ENCODE results near the gene PANK4.

GRCh38 chr1:2541619-2542245 lies 15.3 kb upstream of the PANK4 start:
- TF ChIP-seq CTCF (IDR thresholded peaks at IDR 0.05; ENCODE audit: poor library complexity) (no peak), EZH2phosphoT487 (IDR thresholded peaks at IDR 0.05; ENCODE audit: low read depth, severe bottlenecking, unreplicated experiment) (no peak)
